ENCODE results near the gene CCDC97.

CCDC97 gene

GRCh38 chr19:41304706-41305483 lies 5.1 kb upstream of the CCDC97 start:
- Histone ChIP-seq H3K4me3 (ENCODE audit: low read length) (no peak overlapping the region), H3K4me1 (ENCODE audit: control insufficient read depth, low read length) (peaks cover 61% of the 10 kb centered on the region), H3F3A (ENCODE audit: control insufficient read depth, insufficient read depth) (peaks cover 30% of the 10 kb centered on the region), H4K20me1 (ENCODE audit: control insufficient read depth, insufficient read depth, low read depth, low read length) (no peaks in the 10 kb centered on the region), H3K79me2 (ENCODE audit: control insufficient read depth, low read length) (peaks cover 15% of the 10 kb centered on the region), H3K27me3 (ENCODE audit: control insufficient read depth, low read length) (no peaks in the 10 kb centered on the region), H3K36me3 (ENCODE audit: control insufficient read depth, low read length) (peaks cover 85% of the 10 kb centered on the region), H3K9me3 (ENCODE audit: control insufficient read depth, insufficient read depth, low read length) (no peaks in the 10 kb centered on the region), H3K27ac (ENCODE audit: low read depth, low read length) (no peak overlapping the region), H3K4me2 (ENCODE audit: low read length) (no peak overlapping the region), H3K9me2 (replicated peaks; ENCODE audit: control insufficient read depth, low read length) (no peaks in the 10 kb centered on the region)
- TF ChIP-seq EZH2phosphoT487 (IDR thresholded peaks at IDR 0.05; ENCODE audit: borderline replicate concordance, low read length) (no peak), CTCF (IDR thresholded peaks at IDR 0.05; ENCODE audit: low read depth, low read length, poor library complexity, severe bottlenecking) (no peak)

GRCh38 chr19:41305927-41306793 lies 3.8 kb upstream of the CCDC97 start:
- H3K4me1 ChIP-seq (ENCODE audit: control insufficient read depth, low read length) = peaks cover 54% of the 10 kb centered on the region
- TF ChIP-seq EZH2phosphoT487 (IDR thresholded peaks at IDR 0.05; ENCODE audit: borderline replicate concordance, low read length) (no peak), CTCF (IDR thresholded peaks at IDR 0.05; ENCODE audit: low read depth, low read length, poor library complexity, severe bottlenecking) (no peak)
- H3K27ac ChIP-seq (ENCODE audit: low read depth, low read length) = peak overlapping the region; percentile 63; the same call in 1 of the 2 replicates
- peaks cover 21% of the 10 kb centered on the region for H3F3A ChIP-seq (ENCODE audit: control insufficient read depth, insufficient read depth)
- H3K9me2 ChIP-seq (replicated peaks; ENCODE audit: control insufficient read depth, low read length) = no peaks in the 10 kb centered on the region
- no peaks in the 10 kb centered on the region for H3K9me3 ChIP-seq (ENCODE audit: control insufficient read depth, insufficient read depth, low read length)
- H3K79me2 ChIP-seq (ENCODE audit: control insufficient read depth, low read length) = peaks cover 26% of the 10 kb centered on the region
- no peak overlapping the region for H3K4me2 ChIP-seq (ENCODE audit: low read length)
- H4K20me1 ChIP-seq (ENCODE audit: control insufficient read depth, insufficient read depth, low read depth, low read length) = no peaks in the 10 kb centered on the region
- no peaks in the 10 kb centered on the region for H3K27me3 ChIP-seq (ENCODE audit: control insufficient read depth, low read length)
- peaks cover 73% of the 10 kb centered on the region for H3K36me3 ChIP-seq (ENCODE audit: control insufficient read depth, low read length)
- no peak overlapping the region for H3K4me3 ChIP-seq (ENCODE audit: low read length)

- Histone ChIP-seq H4K20me1 (ENCODE audit: control insufficient read depth, insufficient read depth, low read depth, low read length) (no peaks in the 10 kb centered on the region), H3K27me3 (ENCODE audit: control insufficient read depth, low read length) (no peaks in the 10 kb centered on the region), H3K79me2 (ENCODE audit: control insufficient read depth, low read length) (peaks cover 37% of the 10 kb centered on the region), H3K36me3 (ENCODE audit: control insufficient read depth, low read length) (peaks cover 63% of the 10 kb centered on the region), H3F3A (ENCODE audit: control insufficient read depth, insufficient read depth) (peaks cover 21% of the 10 kb centered on the region), H3K9me3 (ENCODE audit: control insufficient read depth, insufficient read depth, low read length) (no peaks in the 10 kb centered on the region), H3K4me1 (ENCODE audit: control insufficient read depth, low read length) (peaks cover 50% of the 10 kb centered on the region), H3K27ac (ENCODE audit: low read depth, low read length) (peak overlapping the region; percentile 63), H3K9me2 (replicated peaks; ENCODE audit: control insufficient read depth, low read length) (no peaks in the 10 kb centered on the region), H3K4me2 (ENCODE audit: low read length) (0 out of 2 replicates have a peak overlapping the region, but pooled peaks have one; percentile 10), H3K4me3 (ENCODE audit: low read length) (no peak overlapping the region)
- no peak for TF ChIP-seq CTCF (IDR thresholded peaks at IDR 0.05; ENCODE audit: low read depth, low read length, poor library complexity, severe bottlenecking)
- TF ChIP-seq EZH2phosphoT487 (IDR thresholded peaks at IDR 0.05; ENCODE audit: borderline replicate concordance, low read length) = no peak
Measured at GRCh38 chr19:41307090-41307875, 2.7 kb upstream of the CCDC97 start.

Measured in DOHH2 (cell line).